ENCODE measurements around the gene ELMO2. TPM values are rescaled to one million over a fixed set of nuclear protein-coding genes. Genes with fewer than 3 reads are reported as not detected.

Gene ELMO2
- total RNA-seq, 2 donors from 2014 or later, result 47.7 to 117 TPM

DNA sequence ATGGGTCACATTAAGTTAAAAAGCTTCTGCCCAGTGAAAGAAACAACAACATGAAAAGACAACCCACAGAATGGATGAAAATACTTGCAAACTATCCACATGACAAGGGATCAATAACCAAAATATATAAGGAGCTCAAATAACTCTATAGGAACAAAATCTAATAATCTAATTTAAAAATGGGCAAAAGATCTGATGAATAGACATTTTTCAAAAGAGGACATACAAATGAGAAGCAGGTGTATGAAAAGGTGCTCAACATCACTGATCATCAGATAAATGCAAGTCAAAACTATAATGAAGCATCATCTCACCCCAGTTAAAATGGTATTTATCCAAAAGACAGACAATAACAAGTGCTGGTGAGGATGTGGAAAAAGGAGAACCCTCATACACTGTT lies 21.0 kb upstream of the ELMO2 start:
- intact Hi-C loops (cut with DNase I), result no loop called here
- TF ChIP-seq, protein P1, sequence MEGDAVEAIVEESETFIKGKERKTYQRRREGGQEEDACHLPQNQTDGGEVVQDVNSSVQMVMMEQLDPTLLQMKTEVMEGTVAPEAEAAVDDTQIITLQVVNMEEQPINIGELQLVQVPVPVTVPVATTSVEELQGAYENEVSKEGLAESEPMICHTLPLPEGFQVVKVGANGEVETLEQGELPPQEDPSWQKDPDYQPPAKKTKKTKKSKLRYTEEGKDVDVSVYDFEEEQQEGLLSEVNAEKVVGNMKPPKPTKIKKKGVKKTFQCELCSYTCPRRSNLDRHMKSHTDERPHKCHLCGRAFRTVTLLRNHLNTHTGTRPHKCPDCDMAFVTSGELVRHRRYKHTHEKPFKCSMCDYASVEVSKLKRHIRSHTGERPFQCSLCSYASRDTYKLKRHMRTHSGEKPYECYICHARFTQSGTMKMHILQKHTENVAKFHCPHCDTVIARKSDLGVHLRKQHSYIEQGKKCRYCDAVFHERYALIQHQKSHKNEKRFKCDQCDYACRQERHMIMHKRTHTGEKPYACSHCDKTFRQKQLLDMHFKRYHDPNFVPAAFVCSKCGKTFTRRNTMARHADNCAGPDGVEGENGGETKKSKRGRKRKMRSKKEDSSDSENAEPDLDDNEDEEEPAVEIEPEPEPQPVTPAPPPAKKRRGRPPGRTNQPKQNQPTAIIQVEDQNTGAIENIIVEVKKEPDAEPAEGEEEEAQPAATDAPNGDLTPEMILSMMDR (IDR thresholded peaks at IDR 0.05), result no peak
- TF ChIP-seq POLR2A (IDR thresholded peaks at IDR 0.05) (no peak), POLR2AphosphoS5 (IDR thresholded peaks at IDR 0.05) (no peak)
- DNase-seq (ENCODE audit: low spot score), result no peak
- H3K4me1 ChIP-seq (replicated peaks), result no peaks in the 10 kb centered on the region
- no peak overlapping the region for H3K4me3 ChIP-seq
- H3K27me3 ChIP-seq (replicated peaks; ENCODE audit: insufficient read depth), result no peaks in the 10 kb centered on the region
- H3K36me3 ChIP-seq, result no peaks in the 10 kb centered on the region
- H3K27ac ChIP-seq, result no peak overlapping the region
- H3K9me3 ChIP-seq, result no peaks in the 10 kb centered on the region

DNA sequence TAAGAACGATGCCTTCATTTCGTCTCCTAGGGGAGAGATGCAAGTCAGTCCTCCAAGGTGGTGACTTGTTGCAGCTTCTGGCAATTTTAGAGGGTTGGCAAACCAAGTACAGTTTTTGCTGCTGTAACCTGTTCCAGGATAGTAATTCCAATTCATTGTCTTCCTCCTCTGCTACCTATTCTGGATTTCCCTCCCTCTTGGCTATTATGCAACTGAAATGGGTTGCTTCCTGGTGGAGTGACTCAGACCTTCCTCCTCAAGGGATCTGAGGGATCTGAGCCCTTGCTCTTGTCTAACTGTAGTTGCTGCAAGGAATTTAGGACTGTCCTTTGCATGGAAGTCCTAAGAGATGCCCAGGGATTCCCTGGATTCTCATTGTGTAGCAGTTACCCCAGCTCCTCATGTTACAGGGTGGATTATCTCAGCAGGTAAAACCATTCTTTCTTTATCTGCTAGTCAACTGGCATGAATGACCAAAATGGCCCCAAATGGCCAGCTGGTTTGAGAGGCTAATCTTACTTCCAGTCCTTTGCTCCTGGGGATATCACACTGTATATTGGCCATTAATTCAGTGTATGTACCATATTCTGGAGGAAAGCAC lies 17.6 kb upstream of the ELMO2 start:
- no peaks in the 10 kb centered on the region for H3K9me3 ChIP-seq
- H3K4me3 ChIP-seq, result no peak overlapping the region
- H3K36me3 ChIP-seq, result no peaks in the 10 kb centered on the region
- no peak for TF ChIP-seq POLR2A (IDR thresholded peaks at IDR 0.05)
- TF ChIP-seq, protein P1 (IDR thresholded peaks at IDR 0.05), result no peak
- no peak for TF ChIP-seq POLR2AphosphoS5 (IDR thresholded peaks at IDR 0.05)
- no peaks in the 10 kb centered on the region for H3K4me1 ChIP-seq (replicated peaks)
- no peaks in the 10 kb centered on the region for H3K27me3 ChIP-seq (replicated peaks; ENCODE audit: insufficient read depth)
- 98% methylated on average over 2 of the region's 2 CpGs for WGBS
- H3K27ac ChIP-seq, result no peak overlapping the region
- no peak for DNase-seq (ENCODE audit: low spot score)
- intact Hi-C loops (cut with DNase I), result no loop called here

DNA sequence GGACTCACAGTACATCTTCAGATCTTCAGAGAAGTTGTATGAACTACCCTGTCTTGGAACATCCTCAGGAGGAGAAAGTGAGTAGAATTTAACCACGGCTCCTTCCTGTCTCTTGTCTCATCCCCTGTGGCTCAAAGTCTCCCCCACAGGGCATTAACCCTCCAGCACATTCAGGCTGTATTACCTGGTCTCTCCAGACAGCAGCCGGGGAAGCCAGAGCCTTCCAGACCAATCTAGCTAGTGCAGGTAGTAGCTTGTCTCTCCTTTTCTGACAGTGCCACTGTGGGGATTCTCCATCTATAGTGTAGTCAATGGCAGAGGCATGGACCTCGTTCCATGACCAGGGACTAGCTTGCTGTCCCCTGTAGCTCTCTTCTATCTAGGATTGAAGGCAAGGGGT lies 16.9 kb upstream of the ELMO2 start:
- Histone ChIP-seq H3K27ac (no peak overlapping the region), H3K9me3 (no peaks in the 10 kb centered on the region), H3K4me3 (no peak overlapping the region), H3K4me1 (replicated peaks) (no peaks in the 10 kb centered on the region), H3K36me3 (no peaks in the 10 kb centered on the region), H3K27me3 (replicated peaks; ENCODE audit: insufficient read depth) (no peaks in the 10 kb centered on the region)
- DNase-seq (ENCODE audit: low spot score), result no peak
- WGBS, result 55% methylated on average over 3 of the region's 3 CpGs
- TF ChIP-seq POLR2AphosphoS5 (IDR thresholded peaks at IDR 0.05) (no peak), POLR2A (IDR thresholded peaks at IDR 0.05) (no peak)
- TF ChIP-seq, protein P1 (IDR thresholded peaks at IDR 0.05), result no peak
- intact Hi-C loops (cut with DNase I), result no loop called here

DNA sequence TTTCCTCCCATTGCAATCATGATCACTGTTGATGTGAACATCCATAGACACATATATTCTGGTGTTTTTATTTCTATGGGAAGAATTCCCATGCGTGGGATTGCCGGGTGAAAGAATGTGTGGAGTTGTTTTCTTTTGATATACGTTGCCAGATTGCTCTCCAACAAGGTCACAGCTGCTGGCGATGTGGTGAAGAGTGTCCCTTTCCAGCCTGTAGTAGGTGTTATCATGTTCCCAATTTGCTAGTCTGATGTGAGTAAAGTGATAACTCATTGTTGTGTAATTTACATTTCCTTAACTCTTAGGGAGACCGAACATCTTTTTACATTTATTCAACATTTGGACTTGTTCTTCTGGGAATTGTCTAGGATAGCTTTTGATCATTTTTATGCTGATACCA lies 14.5 kb upstream of the ELMO2 start:
- WGBS, result 45% methylated on average over 5 of the region's 5 CpGs
- intact Hi-C loops (cut with DNase I), result no loop called here
- TF ChIP-seq POLR2AphosphoS5 (IDR thresholded peaks at IDR 0.05) (no peak), POLR2A (IDR thresholded peaks at IDR 0.05) (no peak)
- TF ChIP-seq, protein P1 (IDR thresholded peaks at IDR 0.05), result no peak
- DNase-seq (ENCODE audit: low spot score), result no peak
- Histone ChIP-seq H3K27me3 (replicated peaks; ENCODE audit: insufficient read depth) (no peaks in the 10 kb centered on the region), H3K27ac (no peak overlapping the region), H3K9me3 (no peaks in the 10 kb centered on the region), H3K36me3 (no peaks in the 10 kb centered on the region), H3K4me1 (replicated peaks) (no peaks in the 10 kb centered on the region), H3K4me3 (no peak overlapping the region)

DNA sequence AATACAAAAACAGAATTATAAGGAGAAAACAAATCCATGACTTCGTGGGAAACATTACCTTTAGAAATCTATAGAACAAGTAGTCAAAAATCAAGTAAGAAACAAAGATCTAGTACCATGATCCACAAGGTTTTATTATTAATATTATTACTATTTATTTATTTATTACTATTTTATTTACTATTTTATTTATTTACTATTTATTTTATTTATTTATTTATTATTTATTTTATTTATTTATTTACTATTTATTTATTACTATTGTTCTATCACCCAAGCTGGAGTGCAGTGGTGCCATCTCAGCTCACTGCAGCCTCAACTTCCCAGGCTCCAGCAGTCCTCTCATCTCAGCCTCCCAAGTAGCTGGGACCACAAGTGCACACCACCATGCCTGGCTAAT lies 13.5 kb upstream of the ELMO2 start:
- TF ChIP-seq POLR2A (IDR thresholded peaks at IDR 0.05), result no peak
- DNase-seq (ENCODE audit: low spot score), result no peak
- H3K4me3 ChIP-seq, result no peak overlapping the region
- H3K9me3 ChIP-seq, result no peaks in the 10 kb centered on the region
- no peaks in the 10 kb centered on the region for H3K4me1 ChIP-seq (replicated peaks)
- 91% methylated on average over 1 of the region's 1 CpG for WGBS
- intact Hi-C loops (cut with DNase I), result no loop called here
- no peaks in the 10 kb centered on the region for H3K36me3 ChIP-seq
- H3K27me3 ChIP-seq (replicated peaks; ENCODE audit: insufficient read depth), result no peaks in the 10 kb centered on the region
- no peak overlapping the region for H3K27ac ChIP-seq

All from prostate gland (tissue), 2 donors.